D721Med (cell line): ENCODE measurements around the gene ITGA11.
A peak's percentile ranks its signal among the peaks of the same experiment; 100 is the strongest.

Experiments used
- DNase-seq: peaks from one replicate; pipeline ENCODE4 v3.0.0; 2011; ENCODE audit warnings: low spot score; ENCODE audit not compliant: insufficient read length
- FAIRE-seq: peaks from 2 replicates; lab custom pipeline; 2011; peaks lifted over from hg19 to GRCh38; lab: Jason Lieb, UNC
- CTCF ChIP-seq: IDR thresholded peaks from 2 replicates; pipeline ENCODE4 v1.5.1; 2012; ENCODE audit warnings: mild to moderate bottlenecking, control low read depth; ENCODE audit not compliant: insufficient read depth; ENCODE audit errors: missing control alignments

ITGA11 gene

DNA sequence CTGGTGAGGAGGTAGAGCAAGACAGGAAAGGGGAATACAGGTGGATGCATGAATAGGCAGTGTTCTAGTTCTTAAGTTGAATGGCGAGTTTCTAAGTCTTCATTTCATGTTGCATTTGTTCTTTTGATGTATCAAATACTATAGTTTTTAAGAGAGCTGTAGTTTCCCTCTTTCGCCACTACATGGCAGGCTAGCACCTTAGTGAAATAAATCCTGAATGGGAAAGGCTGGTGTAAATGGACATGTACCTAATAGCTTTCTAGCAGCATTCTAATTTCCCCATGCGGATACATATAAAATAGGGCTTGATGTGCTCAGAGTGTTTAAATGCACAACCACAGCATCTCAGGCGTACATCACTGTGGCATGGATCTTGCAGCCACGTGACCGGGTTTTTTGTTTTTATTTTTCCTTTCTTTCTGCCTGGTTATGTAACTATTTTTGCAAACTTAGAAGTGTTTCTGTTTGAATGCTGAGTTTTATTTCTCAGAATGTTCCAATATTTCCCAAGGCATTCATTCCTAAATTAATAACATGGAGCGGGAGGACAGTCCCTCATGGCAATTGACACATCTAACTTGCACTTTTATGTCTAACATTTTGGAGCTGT is 178.9 kb downstream of the ITGA11 start:
- DNase-seq: peak; percentile 61
- peak; percentile 91 for TF ChIP-seq CTCF
- peak; percentile 72 for FAIRE-seq

DNA sequence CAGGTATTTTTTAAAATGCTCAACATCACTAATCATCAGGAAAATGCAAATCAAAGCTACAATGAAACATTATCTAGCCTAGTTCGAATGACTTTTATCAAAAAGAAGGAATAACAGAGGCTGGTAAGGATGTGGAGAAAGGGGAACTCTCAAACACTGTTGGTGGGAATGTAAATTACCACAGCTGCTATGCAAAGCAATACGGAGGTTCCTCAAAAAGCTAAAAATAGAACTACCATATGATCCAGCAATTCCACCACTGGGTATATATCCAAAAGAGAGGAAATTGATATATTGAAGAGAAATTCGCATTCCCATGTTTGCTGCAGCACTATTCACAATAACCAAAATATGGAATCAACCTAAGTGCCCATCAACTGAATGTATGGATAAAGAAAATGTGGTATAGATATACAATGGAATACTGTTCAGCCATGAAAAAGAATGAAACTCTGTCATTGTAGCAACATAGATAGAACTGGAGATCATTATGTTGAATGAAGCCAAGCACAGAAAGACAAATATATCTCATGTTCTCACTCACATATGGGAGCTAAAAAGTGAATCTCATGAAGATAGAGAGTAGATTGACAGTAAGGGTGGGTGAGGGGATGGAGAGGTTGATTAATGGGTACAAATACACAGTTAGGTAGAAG is 182.8 kb downstream of the ITGA11 start:
- FAIRE-seq: no peak
- DNase-seq: no peak
- no peak for TF ChIP-seq CTCF
